Measurements from ENCODE around the gene ZC3H10. TPM values are rescaled to one million over a fixed set of nuclear protein-coding genes. Genes with fewer than 3 reads are reported as not detected.

ZC3H10 gene
- total and polyA plus RNA-seq, 2 of the 8 experiments (the other 6 are each of a cell fraction or from before 2014, with no cell fraction given): 4.0 to 11.2 TPM

DNA sequence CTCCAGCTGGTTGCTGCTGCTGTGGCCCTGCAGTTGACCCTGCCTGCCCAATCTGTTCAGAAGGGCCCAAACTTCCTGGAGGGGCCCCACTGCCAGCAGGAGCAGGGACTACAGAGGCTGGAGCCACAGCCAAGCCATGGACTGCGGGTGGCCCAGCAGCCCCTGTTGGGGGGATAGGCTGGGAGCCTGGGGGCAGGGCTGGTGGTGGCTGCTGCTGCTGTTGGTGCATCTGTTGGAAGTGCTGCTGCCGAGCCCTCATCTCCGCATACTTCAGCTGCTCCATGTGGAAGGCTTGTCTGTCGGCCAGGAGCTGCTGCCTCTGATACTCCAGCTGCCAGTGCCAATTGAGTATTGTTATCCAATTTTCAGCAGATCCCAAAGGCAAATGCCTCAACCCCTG is 47.3 kb downstream of the ZC3H10 start:
- Histone ChIP-seq H3K4me1 (replicated peaks in 1 of 4; ENCODE audit: control insufficient read depth in 3 of 4, insufficient read depth in 4 of 4, low read length in 3 of 4) (peaks cover 0 to 16% (median 7%) of the 10 kb centered on the region in 4 experiments; a peak in 6 of 7 replicates), H3K14ac (ENCODE audit: insufficient read length) (no peak overlapping the region), H4K20me1 (replicated peaks in 1 of 2; ENCODE audit: control insufficient read depth in 1 of 2, insufficient read depth in 2 of 2, low read length in 2 of 2) (peaks cover 4 to 11% of the 10 kb centered on the region in 2 experiments), H3K4ac (replicated peaks; ENCODE audit: insufficient read length, low read depth, low read length) (no peak overlapping the region), H2BK120ac (replicated peaks; ENCODE audit: low read depth, low read length) (no peak overlapping the region), H3K79me2 (ENCODE audit: control insufficient read depth in 1 of 2, insufficient read depth in 2 of 2, low read length in 2 of 2) (peaks cover 0 to 3% of the 10 kb centered on the region in 2 experiments; a peak in 1 of 4 replicates), H2AFZ (ENCODE audit: low read length) (no peak overlapping the region), H2BK5ac (ENCODE audit: low read depth, low read length) (no peak overlapping the region), H4K91ac (replicated peaks; ENCODE audit: insufficient read length, low read length) (no peak overlapping the region), H3K56ac (replicated peaks; ENCODE audit: insufficient read length, low read depth, low read length) (no peak overlapping the region), H3K9ac (replicated peaks in 1 of 4; ENCODE audit: extremely low read depth in 1 of 4, low read depth in 3 of 4, low read length in 3 of 4) (no peak overlapping the region), H3K23ac (ENCODE audit: insufficient read length) (no peak overlapping the region), H2BK15ac (ENCODE audit: low read length) (no peak overlapping the region), H3K36me3 (ENCODE audit: control insufficient read depth in 2 of 4, insufficient read depth in 4 of 4, low read length in 3 of 4) (peaks cover 38 to 86% (median 70%) of the 10 kb centered on the region in 4 experiments), H3K27me3 (replicated peaks in 1 of 4; ENCODE audit: control insufficient read depth in 3 of 4, extremely low read depth in 1 of 4, insufficient read depth in 3 of 4, low read length in 3 of 4) (no peaks in the 10 kb centered on the region), H2AK5ac (ENCODE audit: low read depth, low read length) (no peak overlapping the region), H3K23me2 (ENCODE audit: low read depth, low read length) (peaks cover 1% of the 10 kb centered on the region; the same call in 1 of the 2 replicates), H3K9me3 (ENCODE audit: insufficient read depth in 2 of 2, low read depth in 1 of 2, low read length in 1 of 2) (no peaks in the 10 kb centered on the region), H3K27ac (ENCODE audit: low read depth, low read length) (no peak overlapping the region), H2BK20ac (ENCODE audit: low read length) (no peak overlapping the region), H2BK12ac (ENCODE audit: low read depth, low read length) (no peak overlapping the region), H4K5ac (ENCODE audit: insufficient read length, low read depth, low read length) (no peak overlapping the region), H3K18ac (ENCODE audit: extremely low read depth, low read length) (no peak overlapping the region), H4K8ac (ENCODE audit: extremely low read depth, insufficient read depth, low read length) (no peak overlapping the region), H3K4me2 (ENCODE audit: insufficient read depth in 1 of 2, low read depth in 2 of 2, low read length in 2 of 2) (no peak overlapping the region), H3K79me1 (ENCODE audit: low read depth, low read length) (no peaks in the 10 kb centered on the region), H3K4me3 (ENCODE audit: extremely low read depth in 1 of 4, insufficient read depth in 2 of 4, low read depth in 3 of 4, low read length in 4 of 4) (no peak overlapping the region)
- DNase-seq (ENCODE audit: low read depth in 1 of 2, low spot score in 2 of 2): no peak
- no peak for FAIRE-seq
- ChIA-PET POLR2A (ENCODE audit: partially characterized antibody) (interaction anchor here (0.7 to 15.6 kb wide), 6 partner anchors 9 to 56 kb away, joined by 3 to 656 read pairs (median 5); partner anchors contain the start of genes RNF41 and SMARCC2), CTCF (ENCODE audit: partially characterized antibody) (interaction anchor here (0.9 to 6.8 kb wide), 4 partner anchors 20 to 46 kb away, joined by 3 to 47 read pairs (median 5); partner anchors contain the start of genes ESYT1 and ZC3H10)
- WGBS, 2 experiments (ENCODE audit: extremely low coverage in 1 of 2, insufficient coverage in 1 of 2, insufficient read length in 1 of 2, insufficient replicate concordance in 2 of 2, low coverage in 1 of 2, low lambda C conversion rate in 2 of 2, missing lambda C conversion rate in 1 of 2): 93% methylated on average over 4 of the region's 4 CpGs; no CpG with 5 or more reads in 1 of the 2 experiments
- TF ChIP-seq CBX8 (IDR thresholded peaks at IDR 0.05; ENCODE audit: borderline replicate concordance, low read depth, low read length) (no peak), JUN (IDR thresholded peaks at IDR 0.05; ENCODE audit: low read depth, low read length) (no peak), POLR2AphosphoS5 (IDR thresholded peaks at IDR 0.05; ENCODE audit: low read depth, low read length) (peak; percentile 74), SIN3A (conservative IDR thresholded peaks at IDR 0.05 in 1 of 2, IDR thresholded peaks at IDR 0.05 in 1 of 2; ENCODE audit: low read depth in 1 of 2, low read length in 2 of 2) (no peak), E2F6 (IDR thresholded peaks at IDR 0.05) (no peak), EP300 (IDR thresholded peaks at IDR 0.05; ENCODE audit: borderline replicate concordance in 1 of 2, low read depth in 2 of 2, low read length in 2 of 2) (no peak), SRF (IDR thresholded peaks at IDR 0.05; ENCODE audit: low read depth, low read length) (no peak)

All from H1 (cell line).